GM23248 (cell line): Measurements from ENCODE around the gene TRIM52. TPM values are rescaled to one million over a fixed set of nuclear protein-coding genes. Genes with fewer than 3 reads are reported as not detected.

Experiments
- DNase-seq: peaks from one replicate; pipeline ENCODE4 v3.0.0-alpha.2; 2015
- H2AFZ ChIP-seq: fragments of 200-600 bp; sonication (generic); 2 replicates; pipeline ENCODE4 v1.6.1; 2016; ENCODE audit warnings: antibody characterized with exemption
- H3F3A ChIP-seq: fragments of 200-600 bp; sonication (generic); 2 replicates; pipeline ENCODE4 v1.6.1; 2016; ENCODE audit warnings: mild to moderate bottlenecking, antibody characterized with exemption, mixed run types; ENCODE audit not compliant: insufficient read depth
- H3K27ac ChIP-seq: fragments of 200-600 bp; sonication (generic); 2 replicates; pipeline ENCODE4 v1.5.1; 2016; ENCODE audit warnings: mild to moderate bottlenecking
- H3K27me3 ChIP-seq: fragments of 200-600 bp; sonication (generic); replicated peaks from 2 replicates; pipeline ENCODE4 v1.6.1; 2016; ENCODE audit warnings: mild to moderate bottlenecking; ENCODE audit not compliant: insufficient read depth
- H3K36me3 ChIP-seq: fragments of 200-600 bp; sonication (generic); 2 replicates; pipeline ENCODE4 v1.6.1; 2016; ENCODE audit warnings: low read depth, mild to moderate bottlenecking
- H3K4me1 ChIP-seq: fragments of 200-600 bp; sonication (generic); 2 replicates; pipeline ENCODE4 v1.6.1; 2016; ENCODE audit warnings: mild to moderate bottlenecking; ENCODE audit not compliant: insufficient read depth
- H3K4me2 ChIP-seq: fragments of 200-600 bp; sonication (generic); one replicate; pipeline ENCODE4 v1.6.1; 2016; ENCODE audit warnings: mild to moderate bottlenecking; ENCODE audit not compliant: unreplicated experiment
- H3K4me3 ChIP-seq: fragments of 200-600 bp; sonication (generic); 2 replicates; pipeline ENCODE4 v1.5.1; 2016; ENCODE audit warnings: mild to moderate bottlenecking
- H3K79me2 ChIP-seq: fragments of 200-600 bp; sonication (generic); 2 replicates; pipeline ENCODE4 v1.6.1; 2016; ENCODE audit warnings: mild to moderate bottlenecking; ENCODE audit not compliant: insufficient read depth
- H3K9ac ChIP-seq: fragments of 200-600 bp; sonication (generic); 2 replicates; pipeline ENCODE4 v1.6.1; 2016; ENCODE audit warnings: mild to moderate bottlenecking
- H3K9me2 ChIP-seq: fragments of 200-600 bp; sonication (generic); 2 replicates; pipeline ENCODE4 v1.6.1; 2016; ENCODE audit warnings: mixed run types, mild to moderate bottlenecking, moderate library complexity; ENCODE audit not compliant: insufficient read depth
- H3K9me3 ChIP-seq: fragments of 200-600 bp; sonication (generic); one replicate; pipeline ENCODE4 v1.6.1; 2017; ENCODE audit warnings: low read depth
- H4K20me1 ChIP-seq: fragments of 200-600 bp; sonication (generic); 2 replicates; pipeline ENCODE4 v1.6.0; 2016; ENCODE audit not compliant: insufficient read depth
- EZH2 ChIP-seq: fragments of 200-600 bp; sonication (generic); IDR thresholded peaks from 2 replicates; pipeline ENCODE4 v1.6.1; 2018; ENCODE audit warnings: antibody characterized with exemption, mild to moderate bottlenecking; ENCODE audit not compliant: insufficient read depth, poor library complexity, severe bottlenecking
- EZH2phosphoT487 ChIP-seq: fragments of 200-600 bp; sonication (generic); IDR thresholded peaks from 2 replicates; pipeline ENCODE4 v1.6.1; 2018; ENCODE audit warnings: antibody characterized with exemption, moderate library complexity, mild to moderate bottlenecking, low read depth; ENCODE audit not compliant: insufficient read depth
- WGBS, 2 experiments: methylation state at CpG; one replicate each; pipeline ENCODE4 v1.1.6; 2015 to 2017; ENCODE audit warnings: low lambda C conversion rate in 2 of 2, low coverage in 1 of 2; ENCODE audit errors: missing lambda C conversion rate in 2 of 2; 5-methylcytosine and 5-hydroxymethylcytosine counted together
- in situ Hi-C: fragments of 300-500 bp; cut with MboI; formaldehyde crosslinking; loops from 2 replicates; pipeline ENCODE4 v1.15.0; 2020
- polyA plus RNA-seq: library from polyadenylated mRNA; unstranded; fragments of >200 nt; fragmentation: Nextera tagmentation; extraction: Ambion mirVana; gene quantifications from 2 replicates; pipeline ENCODE4 v1.2.1, GENCODE V29; 2016
- total RNA-seq: library from RNA; depleted of rRNA; stranded (reverse); fragments of >200 nt; shearing (Covaris generic); gene quantifications from 2 replicates; pipeline ENCODE4 v1.2.3, GENCODE V29; 2014

TRIM52 gene
- total and polyA plus RNA-seq, 2 experiments from 2014 or later, result 4.1 to 6.6 TPM

DNA sequence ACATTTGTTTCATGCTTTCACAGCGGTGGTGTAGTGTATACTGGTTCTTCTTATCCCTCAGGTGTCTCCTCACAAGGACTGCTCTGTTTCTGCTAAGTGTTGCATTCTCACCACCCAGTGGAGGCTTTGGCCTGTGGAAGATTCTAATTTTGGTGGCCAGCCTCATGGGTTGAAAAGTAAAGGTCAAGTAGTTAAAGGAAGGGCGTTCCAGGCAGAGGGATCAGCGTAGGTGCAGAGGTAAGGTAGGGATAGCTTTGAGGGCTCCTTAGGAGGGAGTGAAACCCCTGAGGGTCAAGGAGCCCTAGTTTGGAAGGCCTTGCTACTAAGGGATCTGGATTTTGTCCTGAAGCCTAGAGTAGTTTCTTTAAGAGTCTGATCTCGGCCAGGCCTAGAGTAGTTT is 12.7 kb downstream of the TRIM52 start:
- WGBS, 2 experiments, result 55 to 58% methylated on average over 4 of the region's 4 CpGs
- Histone ChIP-seq H3K27me3 (no peaks in the 10 kb centered on the region), H3K36me3 (no peaks in the 10 kb centered on the region), H3K4me2 (peak overlapping the region; percentile 81), H3K9me3 (no peaks in the 10 kb centered on the region), H3K9ac (peak overlapping the region; percentile 98), H2AFZ (no peak overlapping the region), H3F3A (peaks cover 20% of the 10 kb centered on the region), H4K20me1 (no peaks in the 10 kb centered on the region), H3K4me1 (peaks cover 40% of the 10 kb centered on the region), H3K9me2 (no peaks in the 10 kb centered on the region), H3K4me3 (peak overlapping the region; percentile 87), H3K27ac (peak overlapping the region; percentile 97), H3K79me2 (peaks cover 88% of the 10 kb centered on the region)
- in situ Hi-C loops, result no loop called here
- DNase-seq, result no peak
- no peak for TF ChIP-seq EZH2phosphoT487
- TF ChIP-seq EZH2, result no peak

DNA sequence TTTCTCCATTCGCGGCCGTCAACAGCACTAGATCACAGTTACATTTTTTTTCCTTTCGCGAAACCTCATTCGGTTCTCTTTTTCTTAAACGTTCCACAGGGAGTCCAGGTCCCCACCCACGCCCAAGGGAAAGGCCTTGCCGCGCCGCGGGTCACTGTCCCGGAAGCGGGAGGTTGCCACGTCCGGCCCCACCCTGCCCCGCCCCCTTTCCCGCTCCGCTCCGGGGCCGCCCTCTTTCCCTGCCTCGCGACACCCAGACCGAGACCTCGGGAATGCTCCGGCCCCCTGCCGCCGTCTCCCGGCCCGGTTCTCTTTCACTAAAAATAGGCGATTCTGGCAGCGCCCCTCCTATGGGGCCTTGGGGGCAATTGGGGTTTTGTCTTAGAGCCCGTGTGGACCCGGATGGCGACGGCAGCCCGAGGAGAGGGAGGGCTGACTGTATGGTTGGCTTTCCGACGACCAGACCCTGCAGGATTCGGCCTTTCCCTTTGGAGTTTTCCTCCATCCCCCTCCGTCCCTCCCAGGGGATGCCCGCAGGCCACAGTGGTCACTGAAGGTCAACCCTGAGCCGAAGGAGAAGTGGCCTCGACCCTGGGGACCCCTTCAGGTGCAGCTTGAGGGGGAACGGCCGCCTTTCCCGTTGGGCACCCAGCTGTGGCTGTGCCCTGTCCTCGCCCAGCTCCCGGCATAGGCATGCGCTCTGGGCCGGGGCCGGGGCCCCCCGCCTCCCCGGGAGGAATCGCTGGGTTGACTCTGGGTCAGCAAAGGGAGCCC is 14.5 kb downstream of the TRIM52 start:
- WGBS, 2 experiments, result 0 to 2% methylated on average over 35 to 51 of the region's 55 CpGs

DNA sequence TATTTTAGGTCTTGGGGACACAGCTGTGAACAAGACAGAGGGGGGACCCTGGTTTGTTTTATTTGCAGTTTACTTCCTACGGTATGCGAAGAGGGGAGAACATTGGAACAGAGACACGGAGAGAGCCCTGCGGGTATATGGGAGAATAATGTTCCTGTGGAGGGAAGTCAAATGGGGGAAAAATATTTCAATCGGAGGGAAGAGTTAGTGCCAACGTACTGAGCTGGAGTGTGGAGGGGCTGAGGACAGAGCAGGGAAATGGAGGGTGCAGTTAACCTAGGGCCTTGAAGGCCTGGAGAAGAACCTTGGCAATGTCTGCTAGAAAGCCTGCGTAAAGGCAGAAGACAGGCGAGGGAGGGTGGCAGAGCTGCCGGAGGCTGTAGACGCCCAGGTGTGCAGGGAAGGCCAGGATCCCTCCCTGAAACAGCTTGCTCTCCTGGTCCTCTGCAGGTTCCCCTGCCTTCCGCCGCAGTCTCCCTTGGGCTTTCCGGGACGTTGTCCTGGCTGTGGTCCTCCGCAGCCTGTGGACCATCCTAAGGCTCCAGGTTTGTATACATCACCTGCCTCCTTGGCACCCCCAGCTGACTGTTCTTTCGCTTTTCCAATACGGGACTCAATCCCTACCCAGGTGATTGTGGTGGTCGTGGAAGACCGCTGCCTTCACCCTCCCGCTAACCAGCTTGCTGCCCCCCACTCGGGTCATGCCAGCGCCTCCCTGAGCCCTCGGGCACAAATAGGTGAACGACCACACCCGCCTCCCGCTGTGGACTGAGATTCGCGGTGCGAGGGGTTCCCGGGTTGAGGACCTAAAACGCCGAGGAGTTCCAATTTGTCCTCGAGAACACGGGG is 15.3 kb downstream of the TRIM52 start:
- Histone ChIP-seq H4K20me1 (peaks cover 12% of the 10 kb centered on the region), H3K9me2 (no peaks in the 10 kb centered on the region), H3K4me2 (peak overlapping the region; percentile 81), H3K4me3 (peak overlapping the region; percentile 87), H3K4me1 (peaks cover 52% of the 10 kb centered on the region), H3K27me3 (no peaks in the 10 kb centered on the region), H3K9me3 (no peaks in the 10 kb centered on the region), H3K79me2 (peaks cover 88% of the 10 kb centered on the region), H3K27ac (peak overlapping the region; percentile 97), H3K9ac (peak overlapping the region; percentile 98), H3K36me3 (peaks cover 14% of the 10 kb centered on the region), H3F3A (peaks cover 44% of the 10 kb centered on the region), H2AFZ (peak overlapping the region; percentile 71)
- no peak for DNase-seq
- no peak for TF ChIP-seq EZH2phosphoT487
- no peak for TF ChIP-seq EZH2
- in situ Hi-C loops, result no loop called here
- 25 to 27% methylated on average over 33 to 34 of the region's 34 CpGs for WGBS, 2 experiments

More for the DNA sequence above, 14.5 kb downstream of the TRIM52 start:
- peak overlapping the region; percentile 71 for H2AFZ ChIP-seq
- no peaks in the 10 kb centered on the region for H3K27me3 ChIP-seq
- no peaks in the 10 kb centered on the region for H3K9me3 ChIP-seq
- H3K79me2 ChIP-seq, result peaks cover 88% of the 10 kb centered on the region
- in situ Hi-C loops, result no loop called here
- H3K36me3 ChIP-seq, result peaks cover 6% of the 10 kb centered on the region
- peak overlapping the region; percentile 98 for H3K9ac ChIP-seq
- no peak for TF ChIP-seq EZH2phosphoT487
- TF ChIP-seq EZH2, result no peak
- H3F3A ChIP-seq, result peaks cover 37% of the 10 kb centered on the region
- DNase-seq, result peak; percentile 97
- peak overlapping the region; percentile 81 for H3K4me2 ChIP-seq
- H3K9me2 ChIP-seq, result no peaks in the 10 kb centered on the region
- peaks cover 47% of the 10 kb centered on the region for H3K4me1 ChIP-seq
- peaks cover 6% of the 10 kb centered on the region; the same call in 1 of the 2 replicates for H4K20me1 ChIP-seq
- H3K4me3 ChIP-seq, result peak overlapping the region; percentile 87
- H3K27ac ChIP-seq, result peak overlapping the region; percentile 97

DNA sequence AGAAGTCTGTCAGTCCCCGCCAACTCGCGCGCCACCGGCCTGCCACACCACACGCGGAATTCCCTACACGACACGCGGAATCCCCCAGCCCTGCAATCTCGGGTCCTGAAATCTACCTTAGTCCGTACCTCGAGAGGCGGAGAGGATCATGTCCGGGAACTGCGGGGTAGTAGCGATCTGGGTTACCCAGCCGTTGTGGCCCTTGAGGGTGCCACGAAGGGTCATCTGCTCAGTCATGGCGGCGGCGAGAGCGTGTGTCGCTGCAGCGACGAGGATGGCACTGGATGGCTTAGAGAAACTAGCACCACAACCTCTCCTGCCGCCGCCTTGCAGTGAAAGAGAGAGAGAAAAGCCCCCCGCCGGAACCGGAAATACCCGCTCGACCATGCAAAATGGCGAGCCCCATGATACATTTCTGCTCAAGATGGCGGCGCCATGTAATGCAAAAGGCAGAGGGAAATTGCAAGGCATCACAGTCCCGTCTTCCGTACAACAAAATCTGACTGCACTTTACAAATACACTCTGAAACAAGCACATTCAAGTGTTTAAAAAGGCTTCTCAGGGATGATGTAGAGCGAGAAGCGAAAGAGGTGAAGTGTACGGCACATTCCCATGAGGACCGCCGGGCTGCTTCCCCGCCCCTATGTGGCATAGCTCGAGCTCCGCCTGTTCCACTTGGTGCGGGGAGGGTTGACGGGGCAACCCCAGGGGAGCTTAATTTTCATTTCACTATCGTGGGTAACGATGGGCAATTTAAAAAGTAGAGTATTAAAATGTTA is 17.2 kb downstream of the TRIM52 start, which contains the start of gene RACK1:
RACK1 (minus strand) TSS at position 343 of the 780 bp plus-strand sequence; CDS start at position 237, 106 bp downstream.
- in situ Hi-C loops, result no loop called here
- Histone ChIP-seq H3K4me1 (peaks cover 39% of the 10 kb centered on the region), H3K9ac (peak within 1 kb of the TSS; percentile 98), H4K20me1 (peaks cover 13% of the 10 kb centered on the region), H3F3A (peaks cover 53% of the 10 kb centered on the region), H3K9me2 (no peaks in the 10 kb centered on the region), H2AFZ (peak within 1 kb of the TSS; percentile 85), H3K36me3 (peaks cover 28% of the 10 kb centered on the region), H3K79me2 (peaks cover 88% of the 10 kb centered on the region), H3K4me3 (peak within 1 kb of the TSS; percentile 87), H3K9me3 (no peaks in the 10 kb centered on the region), H3K27ac (peak within 1 kb of the TSS; percentile 97), H3K27me3 (no peaks in the 10 kb centered on the region), H3K4me2 (peak within 1 kb of the TSS; percentile 96)
- TF ChIP-seq EZH2phosphoT487 (no peak), EZH2 (no peak)
- WGBS, 2 experiments, result 1% methylated on average over 50 of the region's 50 CpGs
- peak; percentile 95 for DNase-seq
